ENCODE data around the gene LUC7L2.
"Not testable (repeated sequence)": the region's sequence is repeated elsewhere in the genome, so short reads cannot be mapped to it uniquely, and the experiment has no call there.

Gene LUC7L2

GRCh38 chr7:139431010-139431409, 71.3 kb downstream of the LUC7L2 start:
- DNase-seq: no peak
- Mint-ChIP-seq H3K9me3 (no peaks in the 10 kb centered on the region), H3K4me3 (no peak overlapping the region), H3K36me3 (ENCODE audit: low read depth) (peaks cover 19% of the 10 kb centered on the region), H3K27ac (no peak overlapping the region), H3K27me3 (no peaks in the 10 kb centered on the region), H3K4me1 (no peaks in the 10 kb centered on the region)
- ATAC-seq: no peak

- Mint-ChIP-seq H3K4me3 (no peak overlapping the region), H3K4me1 (no peaks in the 10 kb centered on the region), H3K36me3 (ENCODE audit: low read depth) (peaks cover 19% of the 10 kb centered on the region), H3K27ac (no peak overlapping the region), H3K9me3 (no peaks in the 10 kb centered on the region), H3K27me3 (no peaks in the 10 kb centered on the region)
- no peak for ATAC-seq
- no peak for DNase-seq
Measured at GRCh38 chr7:139431459-139431858, 71.8 kb downstream of the LUC7L2 start.

- DNase-seq: no peak
- H3K27ac Mint-ChIP-seq: no peak overlapping the region
- H3K9me3 Mint-ChIP-seq: no peaks in the 10 kb centered on the region
- no peaks in the 10 kb centered on the region for H3K36me3 Mint-ChIP-seq (ENCODE audit: low read depth)
- no peak overlapping the region for H3K4me3 Mint-ChIP-seq
- ATAC-seq: no peak
- H3K27me3 Mint-ChIP-seq: no peaks in the 10 kb centered on the region
- H3K4me1 Mint-ChIP-seq: no peaks in the 10 kb centered on the region
Measured at GRCh38 chr7:139436806-139437205, 77.1 kb downstream of the LUC7L2 start.

- H3K4me3 Mint-ChIP-seq: no peak overlapping the region
- peaks cover 7% of the 10 kb centered on the region for H3K4me1 Mint-ChIP-seq
- H3K27me3 Mint-ChIP-seq: no peaks in the 10 kb centered on the region
- DNase-seq: no peak
- no peaks in the 10 kb centered on the region for H3K36me3 Mint-ChIP-seq (ENCODE audit: low read depth)
- H3K27ac Mint-ChIP-seq: no peak overlapping the region
- ATAC-seq: no peak
- no peaks in the 10 kb centered on the region for H3K9me3 Mint-ChIP-seq
Measured at GRCh38 chr7:139439375-139439774, 79.7 kb downstream of the LUC7L2 start.

- H3K36me3 Mint-ChIP-seq (ENCODE audit: low read depth): no peaks in the 10 kb centered on the region
- no peak overlapping the region for H3K4me3 Mint-ChIP-seq
- ATAC-seq: no peak
- no peak for DNase-seq
- H3K27ac Mint-ChIP-seq: no peak overlapping the region
- no peaks in the 10 kb centered on the region for H3K9me3 Mint-ChIP-seq
- peaks cover 7% of the 10 kb centered on the region for H3K4me1 Mint-ChIP-seq
- no peaks in the 10 kb centered on the region for H3K27me3 Mint-ChIP-seq
Measured at GRCh38 chr7:139441961-139442360, 82.3 kb downstream of the LUC7L2 start.

GRCh38 chr7:139446051-139446890, 86.6 kb downstream of the LUC7L2 start:
- H3K36me3 Mint-ChIP-seq (ENCODE audit: low read depth): no peaks in the 10 kb centered on the region
- H3K27me3 Mint-ChIP-seq: no peaks in the 10 kb centered on the region
- peaks cover 7% of the 10 kb centered on the region for H3K4me1 Mint-ChIP-seq
- no peak overlapping the region for H3K4me3 Mint-ChIP-seq
- DNase-seq (no peak), ATAC-seq (no peak)
- H3K27ac Mint-ChIP-seq: no peak overlapping the region
- H3K9me3 Mint-ChIP-seq: no peaks in the 10 kb centered on the region

- Mint-ChIP-seq H3K4me1 (no peaks in the 10 kb centered on the region), H3K27ac (no peak overlapping the region), H3K27me3 (no peaks in the 10 kb centered on the region), H3K36me3 (ENCODE audit: low read depth) (no peaks in the 10 kb centered on the region), H3K4me3 (no peak overlapping the region), H3K9me3 (no peaks in the 10 kb centered on the region)
- DNase-seq (no peak), ATAC-seq (no peak)
Measured at GRCh38 chr7:139450851-139451250, 91.2 kb downstream of the LUC7L2 start.

- H3K36me3 Mint-ChIP-seq (ENCODE audit: low read depth): no peaks in the 10 kb centered on the region
- H3K4me1 Mint-ChIP-seq: no peaks in the 10 kb centered on the region
- DNase-seq (no peak), ATAC-seq (no peak)
- no peak overlapping the region for H3K27ac Mint-ChIP-seq
- H3K27me3 Mint-ChIP-seq: no peaks in the 10 kb centered on the region
- H3K9me3 Mint-ChIP-seq: no peaks in the 10 kb centered on the region
- no peak overlapping the region for H3K4me3 Mint-ChIP-seq
Measured at GRCh38 chr7:139451638-139452037, 91.9 kb downstream of the LUC7L2 start.

GRCh38 chr7:139452958-139453672, 93.4 kb downstream of the LUC7L2 start:
- DNase-seq (no peak), ATAC-seq (no peak)
- Mint-ChIP-seq H3K4me3 (no peak overlapping the region), H3K4me1 (no peaks in the 10 kb centered on the region), H3K36me3 (ENCODE audit: low read depth) (no peaks in the 10 kb centered on the region), H3K9me3 (no peaks in the 10 kb centered on the region), H3K27ac (no peak overlapping the region), H3K27me3 (no peaks in the 10 kb centered on the region)

- no peak for ATAC-seq
- Mint-ChIP-seq H3K4me1 (no peaks in the 10 kb centered on the region), H3K36me3 (ENCODE audit: low read depth) (no peaks in the 10 kb centered on the region), H3K27ac (no peak overlapping the region), H3K4me3 (no peak overlapping the region), H3K27me3 (no peaks in the 10 kb centered on the region), H3K9me3 (no peaks in the 10 kb centered on the region)
- DNase-seq: no peak
Measured at GRCh38 chr7:139453673-139454321, 94.1 kb downstream of the LUC7L2 start.

- Mint-ChIP-seq H3K27ac (no peak overlapping the region), H3K27me3 (no peaks in the 10 kb centered on the region), H3K4me1 (no peaks in the 10 kb centered on the region), H3K36me3 (ENCODE audit: low read depth) (no peaks in the 10 kb centered on the region), H3K4me3 (no peak overlapping the region), H3K9me3 (no peaks in the 10 kb centered on the region)
- DNase-seq: no peak
- ATAC-seq: no peak
Measured at GRCh38 chr7:139455789-139456188, 96.1 kb downstream of the LUC7L2 start.

- Mint-ChIP-seq H3K9me3 (no peaks in the 10 kb centered on the region), H3K27ac (no peak overlapping the region), H3K4me3 (no peak overlapping the region), H3K27me3 (no peaks in the 10 kb centered on the region), H3K4me1 (no peaks in the 10 kb centered on the region), H3K36me3 (ENCODE audit: low read depth) (no peaks in the 10 kb centered on the region)
- ATAC-seq (no peak), DNase-seq (no peak)
Measured at GRCh38 chr7:139456511-139456910, 96.8 kb downstream of the LUC7L2 start.

- no peak overlapping the region for H3K27ac Mint-ChIP-seq
- H3K36me3 Mint-ChIP-seq (ENCODE audit: low read depth): no peaks in the 10 kb centered on the region
- H3K27me3 Mint-ChIP-seq: no peaks in the 10 kb centered on the region
- no peak overlapping the region for H3K4me3 Mint-ChIP-seq
- no peaks in the 10 kb centered on the region for H3K4me1 Mint-ChIP-seq
- DNase-seq (no peak), ATAC-seq (peak; percentile 15)
- H3K9me3 Mint-ChIP-seq: no peaks in the 10 kb centered on the region
Measured at GRCh38 chr7:139457153-139457946, 97.7 kb downstream of the LUC7L2 start.

GRCh38 chr7:139463421-139463820, 103.7 kb downstream of the LUC7L2 start:
- H3K9me3 Mint-ChIP-seq; H3K27ac Mint-ChIP-seq; ATAC-seq; H3K27me3 Mint-ChIP-seq; H3K36me3 Mint-ChIP-seq (ENCODE audit: low read depth); H3K4me1 Mint-ChIP-seq; H3K4me3 Mint-ChIP-seq; DNase-seq: not testable (repeated sequence)

Measured in activated naive CD8-positive, alpha-beta T cell treated with anti-CD3 and anti-CD28 coated beads, Interleukin-2, amount 50 U/mL, for 24 hours (primary cell).